ENCODE data around the gene CERCAM.
"Not testable (repeated sequence)": the region's sequence is repeated elsewhere in the genome, so short reads cannot be mapped to it uniquely, and the experiment has no call there.

CERCAM gene

GRCh38 chr9:128422783-128423150 is 2.1 kb downstream of the CERCAM start:
- DNase-seq (ENCODE audit: low spot score): no peak
- no peak for TF ChIP-seq CTCF (IDR thresholded peaks at IDR 0.05; ENCODE audit: poor library complexity, severe bottlenecking)
- Histone ChIP-seq H3K36me3 (ENCODE audit: low read depth) (no peaks in the 10 kb centered on the region), H3K4me1 (ENCODE audit: insufficient read depth, poor library complexity, severe bottlenecking) (no peaks in the 10 kb centered on the region), H3K27ac (ENCODE audit: poor library complexity, severe bottlenecking) (no peak overlapping the region), H3K4me3 (ENCODE audit: severe bottlenecking) (no peak overlapping the region), H3K27me3 (ENCODE audit: insufficient read depth, poor library complexity, severe bottlenecking) (no peaks in the 10 kb centered on the region), H3K9me3 (ENCODE audit: severe bottlenecking) (no peaks in the 10 kb centered on the region)
- no peak for ATAC-seq (ENCODE audit: low read depth)

- not testable (repeated sequence) for H3K9me3 ChIP-seq (ENCODE audit: severe bottlenecking); ATAC-seq (ENCODE audit: low read depth); H3K4me1 ChIP-seq (ENCODE audit: insufficient read depth, poor library complexity, severe bottlenecking); H3K36me3 ChIP-seq (ENCODE audit: low read depth); H3K27me3 ChIP-seq (ENCODE audit: insufficient read depth, poor library complexity, severe bottlenecking); H3K4me3 ChIP-seq (ENCODE audit: severe bottlenecking); DNase-seq (ENCODE audit: low spot score)
- peak overlapping the region; percentile 7 for H3K27ac ChIP-seq (ENCODE audit: poor library complexity, severe bottlenecking)
Measured at GRCh38 chr9:128423356-128423755, 2.7 kb downstream of the CERCAM start.

- ATAC-seq (ENCODE audit: low read depth) (no peak), DNase-seq (ENCODE audit: low spot score) (no peak)
- TF ChIP-seq CTCF (IDR thresholded peaks at IDR 0.05; ENCODE audit: poor library complexity, severe bottlenecking): no peak
- no peaks in the 10 kb centered on the region for H3K27me3 ChIP-seq (ENCODE audit: insufficient read depth, poor library complexity, severe bottlenecking)
- no peak overlapping the region for H3K27ac ChIP-seq (ENCODE audit: poor library complexity, severe bottlenecking)
- H3K4me3 ChIP-seq (ENCODE audit: severe bottlenecking): no peak overlapping the region
- no peaks in the 10 kb centered on the region for H3K36me3 ChIP-seq (ENCODE audit: low read depth)
- H3K4me1 ChIP-seq (ENCODE audit: insufficient read depth, poor library complexity, severe bottlenecking): no peaks in the 10 kb centered on the region
- H3K9me3 ChIP-seq (ENCODE audit: severe bottlenecking): no peaks in the 10 kb centered on the region
Measured at GRCh38 chr9:128424268-128424780, 3.7 kb downstream of the CERCAM start.

GRCh38 chr9:128428644-128429512 is 8.2 kb downstream of the CERCAM start:
- no peaks in the 10 kb centered on the region for H3K27me3 ChIP-seq (ENCODE audit: insufficient read depth, poor library complexity, severe bottlenecking)
- no peak overlapping the region for H3K4me3 ChIP-seq (ENCODE audit: severe bottlenecking)
- H3K9me3 ChIP-seq (ENCODE audit: severe bottlenecking): no peaks in the 10 kb centered on the region
- no peak for DNase-seq (ENCODE audit: low spot score)
- H3K27ac ChIP-seq (ENCODE audit: poor library complexity, severe bottlenecking): no peak overlapping the region
- TF ChIP-seq CTCF (IDR thresholded peaks at IDR 0.05; ENCODE audit: poor library complexity, severe bottlenecking): no peak
- ATAC-seq (ENCODE audit: low read depth): peak; percentile 14; the same call in 1 of the 3 replicates
- no peaks in the 10 kb centered on the region for H3K4me1 ChIP-seq (ENCODE audit: insufficient read depth, poor library complexity, severe bottlenecking)
- no peaks in the 10 kb centered on the region for H3K36me3 ChIP-seq (ENCODE audit: low read depth)

GRCh38 chr9:128429513-128430086 is 8.9 kb downstream of the CERCAM start:
- no peaks in the 10 kb centered on the region for H3K9me3 ChIP-seq (ENCODE audit: severe bottlenecking)
- no peaks in the 10 kb centered on the region for H3K27me3 ChIP-seq (ENCODE audit: insufficient read depth, poor library complexity, severe bottlenecking)
- ATAC-seq (ENCODE audit: low read depth): no peak
- H3K4me3 ChIP-seq (ENCODE audit: severe bottlenecking): no peak overlapping the region
- TF ChIP-seq CTCF (IDR thresholded peaks at IDR 0.05; ENCODE audit: poor library complexity, severe bottlenecking): no peak
- no peak overlapping the region for H3K27ac ChIP-seq (ENCODE audit: poor library complexity, severe bottlenecking)
- no peaks in the 10 kb centered on the region for H3K36me3 ChIP-seq (ENCODE audit: low read depth)
- no peaks in the 10 kb centered on the region for H3K4me1 ChIP-seq (ENCODE audit: insufficient read depth, poor library complexity, severe bottlenecking)
- no peak for DNase-seq (ENCODE audit: low spot score)
